HG03571 (cell line): ENCODE results near the gene MBOAT2.
"Not testable (repeated sequence)": the region's sequence is repeated elsewhere in the genome, so short reads cannot be mapped to it uniquely, and the experiment has no call there.

Source experiments
- ATAC-seq: cut with Tn5 transposase; IDR thresholded peaks from one replicate; pipeline ENCODE4 v1.9.1; 2021; ENCODE audit not compliant: unreplicated experiment

Gene MBOAT2

DNA sequence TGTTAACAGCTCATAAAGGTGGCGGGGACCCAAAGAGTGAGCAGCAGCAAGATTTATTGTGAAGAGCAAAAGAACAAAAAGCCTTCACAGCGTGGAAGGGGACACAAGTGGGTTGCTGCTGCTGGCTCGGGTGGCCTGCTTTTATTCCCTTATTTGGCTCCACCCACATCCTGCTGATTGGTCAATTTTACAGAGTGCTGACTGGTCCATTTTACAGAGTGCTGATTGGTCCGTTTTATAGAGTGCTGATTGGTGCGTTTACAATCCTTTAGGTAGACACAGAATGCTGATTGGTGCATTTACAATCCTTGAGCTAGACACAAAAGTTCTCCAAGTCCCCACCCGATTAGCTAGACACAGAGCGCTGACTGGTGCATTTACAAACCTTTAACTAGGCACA lies 100.7 kb downstream of the MBOAT2 start:
- ATAC-seq = not testable (repeated sequence)

DNA sequence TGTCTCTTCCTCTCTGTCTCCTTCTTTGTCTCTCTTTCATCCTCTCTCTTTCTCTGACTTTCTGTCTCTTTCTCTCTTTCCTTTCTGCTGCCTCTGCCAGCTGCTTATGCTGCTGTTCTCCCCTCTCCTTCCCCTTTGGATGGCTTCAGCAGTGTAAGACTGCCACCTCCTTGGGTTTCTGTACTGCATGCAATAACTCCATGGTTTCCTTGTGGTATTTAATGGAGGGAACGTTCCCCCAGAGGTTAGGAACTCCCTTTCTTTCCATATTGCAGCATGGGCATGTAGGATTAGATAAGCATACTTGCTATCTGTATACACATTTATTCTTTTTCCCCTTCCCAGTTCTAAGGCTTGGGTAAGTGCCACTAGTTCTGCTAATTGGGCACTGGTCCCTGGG lies 106.3 kb downstream of the MBOAT2 start:
- ATAC-seq = not testable (repeated sequence)

DNA sequence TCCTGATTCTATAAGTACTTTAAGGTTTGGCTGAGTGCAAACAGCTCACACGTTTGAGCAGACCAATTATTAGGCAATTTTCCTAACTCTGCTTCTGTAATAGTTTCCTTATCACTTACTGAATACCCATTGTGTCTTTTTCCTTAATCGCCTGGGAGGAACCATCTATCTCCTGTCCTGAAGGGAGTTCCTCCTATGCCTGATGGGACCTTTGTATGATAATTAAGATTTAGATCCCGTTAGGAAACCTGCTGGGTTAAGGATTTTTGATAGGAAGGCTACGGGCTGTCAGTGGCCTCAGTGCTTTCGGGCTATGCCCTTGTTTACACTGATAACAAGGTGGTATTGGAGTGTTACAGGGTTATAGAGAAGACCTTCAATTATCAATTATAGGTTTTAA lies 106.8 kb downstream of the MBOAT2 start:
- ATAC-seq = not testable (repeated sequence)

GRCh38 chr2:8895087-8895912 lies 108.2 kb downstream of the MBOAT2 start:
- not testable (repeated sequence) for ATAC-seq

GRCh38 chr2:8893978-8894820 lies 109.3 kb downstream of the MBOAT2 start:
- no peak for ATAC-seq

GRCh38 chr2:8893474-8893873 lies 110.0 kb downstream of the MBOAT2 start:
- no peak for ATAC-seq

DNA sequence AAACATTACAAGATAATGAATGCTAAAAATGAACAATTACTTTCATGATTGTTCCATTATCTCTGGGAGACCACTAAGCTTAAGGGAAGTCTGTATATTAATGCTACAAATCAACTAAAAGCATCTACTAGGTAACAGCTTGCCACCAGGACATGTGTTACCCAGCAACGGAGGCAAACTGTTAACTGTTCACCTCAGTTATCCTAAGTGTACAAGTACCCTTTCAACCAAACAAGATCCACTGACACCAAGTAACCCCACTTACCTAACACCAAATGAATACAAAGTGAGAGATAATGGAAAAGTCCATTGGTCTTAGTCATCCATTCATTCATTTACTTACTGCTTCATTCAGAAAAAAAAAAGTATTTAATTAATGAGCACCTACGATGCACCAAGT lies 111.4 kb downstream of the MBOAT2 start:
- no peak for ATAC-seq

GRCh38 chr2:8889978-8890377 lies 113.5 kb downstream of the MBOAT2 start:
- ATAC-seq = no peak

DNA sequence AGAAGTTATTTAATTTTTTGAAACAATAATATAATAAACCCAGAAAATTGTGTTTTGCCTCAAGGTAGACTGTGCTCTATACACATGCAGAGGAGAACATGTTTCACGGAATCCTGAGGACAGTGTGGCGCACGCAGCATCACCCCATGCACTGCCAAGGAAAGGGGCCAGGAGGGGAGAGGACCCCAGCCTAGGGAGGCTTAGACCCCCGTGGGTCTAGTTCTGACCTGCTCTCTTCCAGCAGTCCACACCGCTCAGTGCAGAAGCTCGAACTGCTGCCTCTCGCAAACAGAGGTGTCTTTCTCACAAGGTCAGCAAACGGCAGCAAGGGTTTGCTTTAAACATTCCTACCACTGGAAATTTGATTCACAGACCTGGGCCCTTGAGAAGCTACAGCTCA lies 114.5 kb downstream of the MBOAT2 start:
- no peak for ATAC-seq

- no peak for ATAC-seq
Measured at GRCh38 chr2:8886876-8887275, 116.6 kb downstream of the MBOAT2 start.

DNA sequence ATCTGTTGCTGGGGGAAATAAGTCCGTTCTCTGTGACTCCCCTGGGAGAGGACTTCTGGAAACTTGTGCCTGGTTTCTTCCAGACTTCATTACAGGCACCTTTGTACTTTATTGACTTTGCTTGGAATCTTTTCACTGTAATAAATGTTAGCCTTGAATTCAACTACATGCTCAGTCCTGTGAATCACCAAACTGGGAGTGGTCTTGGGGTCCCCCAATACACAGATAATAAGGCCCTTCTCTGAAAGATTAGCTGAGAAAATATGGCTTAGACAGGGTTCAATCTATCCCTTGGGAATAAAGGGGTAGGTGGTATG lies 117.3 kb downstream of the MBOAT2 start:
- no peak for ATAC-seq

GRCh38 chr2:8885449-8886201 lies 117.9 kb downstream of the MBOAT2 start:
- ATAC-seq = no peak

DNA sequence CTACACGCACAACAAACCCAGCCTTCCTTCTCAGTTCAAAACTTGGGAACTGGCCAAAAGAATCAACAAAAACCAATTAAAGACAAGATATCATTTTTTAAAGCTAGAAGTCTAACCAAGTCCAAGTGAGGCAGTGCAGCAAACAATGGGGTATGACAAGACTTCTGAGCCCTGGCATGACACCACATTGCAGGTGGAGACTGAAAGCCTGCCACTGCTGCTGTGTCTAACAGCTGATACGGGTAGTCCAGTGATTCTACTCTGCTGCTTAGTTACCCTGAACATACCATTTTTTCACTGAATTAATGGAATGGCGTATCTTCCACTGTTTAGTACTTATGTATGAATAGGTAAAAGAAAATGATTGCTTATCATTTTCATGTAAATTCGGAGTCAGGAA lies 118.7 kb downstream of the MBOAT2 start:
- no peak for ATAC-seq

GRCh38 chr2:8882094-8882493 lies 121.4 kb downstream of the MBOAT2 start:
- ATAC-seq = no peak

- no peak for ATAC-seq
Measured at GRCh38 chr2:8877894-8878293, 125.6 kb downstream of the MBOAT2 start.

DNA sequence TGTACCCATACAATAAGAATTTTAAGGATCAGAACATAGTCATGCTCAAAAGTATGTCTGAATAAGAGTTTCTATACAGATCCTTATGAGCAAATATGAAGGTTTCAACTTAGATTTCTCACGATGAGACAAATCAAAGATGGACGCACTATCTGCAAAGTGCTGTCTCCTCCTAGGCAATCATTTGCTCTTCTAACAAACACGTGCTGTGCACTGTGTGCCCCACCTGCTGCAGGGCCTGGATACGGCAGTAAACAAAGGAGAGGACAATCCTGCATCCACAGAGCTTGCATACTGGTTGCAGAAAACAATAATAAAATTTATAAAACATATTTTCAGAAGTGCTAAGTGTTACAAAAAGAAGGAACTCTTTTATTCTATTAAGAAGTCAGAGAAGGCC lies 126.2 kb downstream of the MBOAT2 start:
- ATAC-seq = no peak

DNA sequence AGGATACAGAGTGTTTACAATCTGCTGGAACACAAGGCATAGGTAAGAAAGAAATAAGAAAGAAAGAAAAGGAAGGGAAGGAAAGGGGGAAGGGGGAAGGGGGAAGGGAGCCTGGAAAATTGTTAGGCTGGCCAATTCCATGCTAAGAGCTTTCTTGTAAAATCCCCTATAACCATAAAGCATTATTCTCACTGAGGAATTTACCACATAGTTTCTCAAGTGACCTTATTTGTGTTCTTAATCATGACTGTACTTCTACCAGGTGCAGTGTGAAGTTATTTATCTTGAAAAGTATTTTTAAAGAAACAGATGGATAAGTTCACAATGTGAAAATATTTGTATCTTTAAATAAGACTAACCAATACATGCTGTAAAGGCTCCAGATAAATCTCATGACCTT lies 126.9 kb downstream of the MBOAT2 start:
- ATAC-seq = no peak

DNA sequence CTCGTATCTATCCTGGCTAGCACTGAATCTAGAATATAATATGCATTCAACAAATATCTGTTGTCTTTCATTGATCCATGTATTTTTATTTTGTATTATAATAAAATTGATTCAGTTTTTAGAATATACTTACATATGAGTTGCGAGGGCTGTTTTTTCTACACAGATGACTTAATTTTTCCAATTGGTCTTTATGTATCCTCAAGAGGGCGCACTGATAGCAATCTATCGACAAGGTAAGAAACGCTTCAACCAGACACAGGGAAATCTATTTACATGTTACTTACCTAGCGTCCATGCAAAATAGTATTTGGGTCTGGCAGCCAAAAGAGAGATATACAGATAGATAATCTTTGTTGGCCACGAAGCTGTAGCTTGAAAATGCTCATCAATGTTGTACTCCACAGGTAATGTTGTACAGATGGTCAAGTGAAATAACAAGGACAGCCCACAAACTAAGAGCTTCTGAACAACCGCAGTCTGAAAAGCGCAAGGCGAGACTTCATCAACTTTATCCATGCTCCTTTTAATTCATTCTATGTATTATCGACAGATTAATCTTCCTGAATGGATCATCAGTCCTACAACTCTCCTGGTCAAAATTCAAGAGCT lies 130.6 kb downstream of the MBOAT2 start:
- no peak for ATAC-seq

DNA sequence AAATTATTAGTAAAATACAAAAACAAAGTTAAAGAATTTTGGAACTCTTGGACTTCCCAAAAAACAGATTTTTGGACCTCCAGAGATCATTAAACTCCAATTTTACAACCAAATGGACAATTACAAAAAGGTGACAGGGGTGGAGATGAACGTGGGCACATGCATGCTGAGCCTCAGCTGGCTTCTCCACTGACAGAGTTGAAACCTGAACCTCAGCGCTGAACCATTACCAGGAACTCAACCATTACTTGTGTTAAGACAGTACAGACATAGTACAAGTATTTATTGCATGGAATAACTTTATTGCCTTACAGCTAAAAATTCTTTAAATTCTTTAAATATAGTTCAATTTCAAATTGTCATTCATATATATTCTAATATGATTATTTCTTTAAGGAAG lies 133.0 kb downstream of the MBOAT2 start:
- ATAC-seq = no peak

GRCh38 chr2:8867363-8867762 lies 136.1 kb downstream of the MBOAT2 start:
- ATAC-seq = no peak

DNA sequence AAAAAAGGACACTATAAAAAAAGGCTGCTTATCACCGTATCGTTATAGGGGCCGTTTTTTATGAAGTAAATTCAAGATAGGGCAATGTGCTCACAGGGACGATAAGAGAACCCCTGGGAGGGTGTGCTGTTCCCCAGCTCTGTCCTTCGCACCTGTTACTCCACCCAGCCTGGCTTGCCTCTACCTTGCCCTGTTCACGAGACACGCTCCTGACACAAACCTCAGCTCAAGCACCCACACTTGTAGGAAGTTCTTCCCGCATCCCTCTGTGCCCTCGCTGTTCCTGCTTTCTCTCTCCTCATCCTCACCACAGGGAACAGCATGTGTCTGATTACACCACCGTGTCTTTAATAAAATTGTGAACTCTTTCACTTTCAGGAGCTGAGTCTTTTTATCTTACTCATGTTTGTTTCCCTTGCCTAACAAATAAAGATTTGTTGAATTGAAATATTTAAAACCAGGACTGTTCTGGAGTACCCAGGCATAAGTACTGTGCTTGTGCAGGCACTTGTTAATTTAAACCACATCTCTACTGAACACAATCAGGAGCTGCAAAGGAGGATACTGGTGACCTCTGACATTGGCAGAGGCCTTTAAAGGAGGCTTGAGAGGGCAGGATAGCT lies 140.0 kb downstream of the MBOAT2 start:
- no peak for ATAC-seq
